GM10266 (cell line): ENCODE measurements around the gene CMIP.

Source experiments
- DNase-seq: peaks from one replicate; pipeline ENCODE4 v3.0.0; 2012; ENCODE audit errors: extremely low spot score
- TF ChIP-seq, protein P1 (sequence below): IDR thresholded peaks from 2 replicates; pipeline ENCODE4 v1.5.1; 2012; ENCODE audit warnings: mild to moderate bottlenecking, low read depth; ENCODE audit not compliant: control insufficient read depth, insufficient read depth; ENCODE audit errors: missing control alignments

The CMIP gene

DNA sequence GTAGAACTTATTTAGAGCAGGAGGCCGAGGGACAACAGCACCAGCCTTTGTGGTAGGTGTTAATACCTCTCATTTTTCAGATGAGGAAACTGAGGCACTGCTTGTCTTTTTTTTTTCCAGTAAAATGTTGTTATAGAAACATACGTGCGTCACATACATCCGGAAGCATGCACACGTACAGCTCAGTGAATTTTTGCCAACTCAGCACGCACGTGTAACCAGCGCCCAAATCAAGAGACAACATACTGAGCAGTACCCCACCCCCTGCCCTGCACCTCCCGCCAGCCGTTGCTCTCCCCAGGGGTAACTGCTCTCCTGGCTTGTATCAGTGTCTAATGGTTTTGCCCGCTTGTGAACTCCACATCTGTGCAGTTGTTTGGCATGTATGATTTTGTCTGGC lies 92.0 kb downstream of the CMIP start:
- TF ChIP-seq, protein P1, sequence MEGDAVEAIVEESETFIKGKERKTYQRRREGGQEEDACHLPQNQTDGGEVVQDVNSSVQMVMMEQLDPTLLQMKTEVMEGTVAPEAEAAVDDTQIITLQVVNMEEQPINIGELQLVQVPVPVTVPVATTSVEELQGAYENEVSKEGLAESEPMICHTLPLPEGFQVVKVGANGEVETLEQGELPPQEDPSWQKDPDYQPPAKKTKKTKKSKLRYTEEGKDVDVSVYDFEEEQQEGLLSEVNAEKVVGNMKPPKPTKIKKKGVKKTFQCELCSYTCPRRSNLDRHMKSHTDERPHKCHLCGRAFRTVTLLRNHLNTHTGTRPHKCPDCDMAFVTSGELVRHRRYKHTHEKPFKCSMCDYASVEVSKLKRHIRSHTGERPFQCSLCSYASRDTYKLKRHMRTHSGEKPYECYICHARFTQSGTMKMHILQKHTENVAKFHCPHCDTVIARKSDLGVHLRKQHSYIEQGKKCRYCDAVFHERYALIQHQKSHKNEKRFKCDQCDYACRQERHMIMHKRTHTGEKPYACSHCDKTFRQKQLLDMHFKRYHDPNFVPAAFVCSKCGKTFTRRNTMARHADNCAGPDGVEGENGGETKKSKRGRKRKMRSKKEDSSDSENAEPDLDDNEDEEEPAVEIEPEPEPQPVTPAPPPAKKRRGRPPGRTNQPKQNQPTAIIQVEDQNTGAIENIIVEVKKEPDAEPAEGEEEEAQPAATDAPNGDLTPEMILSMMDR = no peak
- no peak for DNase-seq

DNA sequence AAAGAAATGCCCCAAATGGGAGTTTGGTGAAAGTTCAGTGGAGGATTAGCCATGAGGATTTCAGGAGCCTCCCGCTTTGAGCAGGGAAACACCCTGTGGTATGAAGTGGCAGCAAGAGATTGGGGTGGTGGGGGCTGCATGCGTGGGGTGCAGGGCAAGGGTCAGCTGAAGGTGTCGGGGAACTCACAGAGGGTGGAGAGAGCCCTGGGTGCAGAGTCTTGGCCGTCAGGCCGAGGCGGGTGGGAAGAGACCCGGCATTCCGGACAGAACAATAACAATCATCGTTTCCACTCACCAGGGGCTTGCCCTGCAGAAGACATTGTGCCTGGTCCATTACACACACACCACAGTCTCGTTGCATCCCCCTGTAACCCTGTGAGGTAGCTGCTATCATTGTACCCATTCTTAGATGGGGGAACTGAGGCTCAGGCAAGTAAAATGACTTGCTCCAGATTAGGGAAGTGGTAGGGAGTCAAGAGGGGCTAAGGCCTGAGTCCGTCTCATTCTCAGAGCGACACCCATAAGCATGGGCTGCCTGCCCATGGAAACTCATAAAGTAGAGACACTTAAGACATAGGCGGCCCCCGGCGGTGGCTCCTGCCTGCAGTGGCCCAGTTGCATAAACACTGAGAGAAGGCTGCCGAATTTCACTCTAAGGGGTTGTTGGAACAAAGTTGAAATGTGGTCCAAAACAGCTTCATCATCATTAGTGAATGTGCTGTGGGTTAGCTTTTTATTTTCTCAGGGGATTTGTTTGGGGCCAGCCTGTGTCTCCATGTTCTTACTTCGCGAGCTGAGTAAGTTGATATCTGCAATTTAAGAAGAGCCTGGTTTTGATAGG lies 93.3 kb downstream of the CMIP start:
- TF ChIP-seq, protein P1 = no peak
- no peak for DNase-seq

DNA sequence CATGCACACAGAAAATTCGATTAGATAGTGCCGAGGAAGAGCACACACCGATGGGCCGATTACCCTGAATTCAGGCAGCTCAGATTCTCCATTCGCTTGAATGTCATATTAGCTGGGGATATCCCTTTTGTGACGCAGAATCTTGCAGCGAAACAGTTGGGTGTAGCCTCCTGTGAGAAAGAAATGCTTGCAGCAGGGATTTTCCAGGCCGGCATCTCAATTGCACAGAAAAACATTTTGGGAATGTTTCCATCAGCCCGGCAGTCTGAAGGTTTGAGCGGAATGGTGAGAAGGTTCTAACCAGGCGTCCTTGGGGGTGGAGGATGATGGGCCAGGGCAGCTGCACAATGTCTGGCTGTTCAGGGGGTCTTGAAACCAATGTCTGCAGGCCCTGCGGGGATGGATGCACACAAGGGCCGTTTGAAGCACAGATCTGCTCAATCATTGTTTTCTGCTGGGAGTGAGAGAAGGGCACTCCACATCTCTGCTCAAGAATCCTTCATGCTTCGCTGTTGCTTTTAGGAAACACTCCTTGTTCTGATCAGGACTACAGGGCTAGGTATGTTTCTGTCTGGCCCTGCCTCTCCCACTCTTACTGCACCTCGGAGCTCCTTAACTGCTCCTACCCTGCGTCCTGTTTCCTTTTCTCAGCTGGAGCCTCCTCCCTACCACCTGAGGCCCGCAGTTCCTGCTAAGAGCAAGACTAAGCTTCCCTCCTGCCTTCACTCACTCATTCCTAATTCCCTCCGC lies 94.6 kb downstream of the CMIP start:
- DNase-seq = no peak
- TF ChIP-seq, protein P1 = no peak

DNA sequence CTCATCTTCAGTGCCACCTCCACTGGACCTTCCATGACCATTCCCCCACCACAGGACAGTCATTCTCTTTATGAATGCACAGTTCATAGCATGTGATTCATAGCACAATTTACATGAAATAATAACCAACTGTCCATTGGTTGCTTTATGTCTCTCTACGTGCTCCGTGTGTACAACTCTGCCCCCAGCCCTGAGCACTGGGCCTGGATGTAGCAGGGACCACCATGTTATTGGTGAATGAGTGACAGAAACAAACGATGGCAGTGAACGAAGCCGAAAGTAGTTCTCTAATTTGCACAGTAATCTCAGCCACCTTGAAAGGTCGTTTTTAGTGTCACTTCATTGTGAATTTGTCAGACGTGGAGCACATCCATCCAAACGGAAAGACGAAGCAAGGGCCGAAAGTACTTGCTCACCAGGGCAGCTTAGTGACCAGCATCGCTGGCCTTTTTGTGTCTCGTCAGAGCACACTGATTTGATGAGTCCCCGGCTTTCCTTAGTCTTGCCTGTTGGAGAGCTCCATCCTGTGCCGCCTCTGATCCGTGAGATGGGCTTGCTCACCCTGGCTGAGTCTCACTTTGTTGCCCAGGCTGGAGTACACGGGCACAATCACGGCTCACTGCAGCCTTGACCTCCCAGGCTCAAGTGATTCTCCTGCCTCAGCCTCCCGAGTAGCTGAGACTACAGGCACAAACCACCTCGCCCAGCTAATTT lies 95.3 kb downstream of the CMIP start:
- no peak for DNase-seq
- TF ChIP-seq, protein P1 = no peak

DNA sequence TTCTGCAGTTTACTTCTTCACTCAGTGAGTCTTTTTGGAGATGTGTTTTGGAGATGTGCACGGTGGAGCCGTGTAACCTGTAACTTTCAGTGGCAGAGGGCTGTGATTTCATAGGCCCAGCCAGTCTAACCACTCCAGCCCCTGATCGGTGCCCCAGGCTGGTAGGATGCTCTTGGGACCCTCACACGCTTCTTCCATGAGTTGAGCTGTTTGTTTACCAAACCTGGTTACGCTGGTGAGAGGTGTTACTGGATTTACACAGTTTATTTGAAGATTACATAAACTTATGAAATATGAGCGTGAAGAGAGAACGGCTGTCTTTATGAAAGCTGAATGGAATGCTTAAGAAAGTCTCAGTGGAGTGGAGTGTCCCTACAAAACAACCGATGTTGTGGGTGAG lies 96.7 kb downstream of the CMIP start:
- DNase-seq = no peak
- TF ChIP-seq, protein P1 = no peak

DNA sequence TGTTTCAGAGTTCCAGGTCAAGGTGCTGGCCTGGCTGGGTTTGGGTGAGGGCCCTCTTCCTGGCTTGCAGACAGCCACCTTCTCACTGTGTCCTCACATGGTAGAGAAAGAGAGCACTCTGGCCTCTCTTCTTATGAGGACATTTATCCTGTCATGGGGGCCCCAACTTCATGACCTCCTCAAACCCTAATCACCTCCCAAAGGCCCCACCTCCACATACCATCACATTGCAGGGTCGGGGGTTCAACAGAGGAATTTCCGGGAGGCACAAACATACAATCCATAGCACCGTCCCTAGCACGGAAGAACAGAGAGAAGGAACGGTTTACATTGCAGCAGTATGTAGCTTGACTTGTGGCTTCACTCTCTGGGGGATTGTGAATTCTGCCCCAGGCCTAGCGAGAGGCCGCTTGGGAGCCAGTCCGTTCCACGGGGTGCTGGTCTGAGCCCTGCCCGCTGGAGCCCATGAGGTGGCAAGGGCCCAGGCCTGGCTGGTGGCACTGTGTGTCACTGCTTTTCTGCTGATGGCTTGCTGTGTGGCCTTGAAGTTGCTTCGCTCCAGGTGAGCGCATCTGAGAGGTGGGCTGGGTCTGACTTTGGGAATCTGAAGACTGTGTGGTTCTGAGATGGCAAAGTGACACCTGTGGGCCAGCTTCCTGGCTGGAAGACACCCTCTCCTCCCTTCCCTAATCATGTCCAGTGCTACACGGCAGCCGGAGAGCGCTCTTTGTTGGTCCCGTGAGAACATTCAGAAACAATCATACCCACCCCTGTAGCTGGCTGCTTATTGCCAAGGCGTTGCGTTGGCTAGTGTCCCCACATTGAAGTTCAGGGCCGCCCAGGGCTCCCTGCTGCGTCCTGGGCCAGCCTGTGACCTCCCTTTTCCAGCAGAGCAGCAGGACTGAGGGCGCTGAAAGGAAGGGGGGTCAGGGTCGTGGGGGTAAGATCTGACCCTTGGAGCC lies 98.3 kb downstream of the CMIP start:
- no peak for DNase-seq
- TF ChIP-seq, protein P1 = no peak
